Retina (tissue), 1 donor: ENCODE measurements around the gene OR10G6.
"Not testable (repeated sequence)": the region's sequence is repeated elsewhere in the genome, so short reads cannot be mapped to it uniquely, and the experiment has no call there.

Experiments used
- DNase-seq: peaks from one replicate; pipeline ENCODE4 v3.0.0-alpha.2; 2016

The OR10G6 gene

GRCh38 chr11:123995119-123995518 is at the start of gene OR10G6:
OR10G6 (minus strand) TSS chr11:123995161; CDS start chr11:123995161, 0 bp downstream.
- no peak for DNase-seq

- DNase-seq: no peak
These were observed 48.5 kb upstream of the OR10G6 start for GRCh38 chr11:124043420-124043819.

GRCh38 chr11:124041254-124041653 is 46.3 kb upstream of the OR10G6 start, which contains the start of gene OR10G7:
OR10G7 (minus strand) TSS chr11:124041325; CDS start chr11:124039001, 2,324 bp downstream.
- no peak for DNase-seq

- DNase-seq: no peak
These were observed 44.6 kb upstream of the OR10G6 start for GRCh38 chr11:124039557-124039956.

- no peak for DNase-seq
These were observed 41.7 kb upstream of the OR10G6 start for GRCh38 chr11:124036666-124037065.

GRCh38 chr11:124026498-124026897 is 31.5 kb upstream of the OR10G6 start, which contains the start of gene OR10G8:
OR10G8 (plus strand) TSS chr11:124026798; CDS start chr11:124029623, 2,825 bp downstream.
- DNase-seq: no peak

GRCh38 chr11:124015837-124016236 is 20.9 kb upstream of the OR10G6 start:
- DNase-seq: not testable (repeated sequence)

GRCh38 chr11:124012697-124013096 is 17.7 kb upstream of the OR10G6 start, which contains the start of gene OR10G4:
OR10G4 (plus strand) TSS chr11:124012997; CDS start chr11:124015575, 2,578 bp downstream.
- no peak for DNase-seq

- no peak for DNase-seq
These were observed 15.7 kb downstream of the OR10G6 start for GRCh38 chr11:123979311-123979710.

GRCh38 chr11:123977731-123978347 is 17.1 kb downstream of the OR10G6 start, which contains the start of gene OR10S1:
OR10S1 (minus strand) TSS chr11:123977781; CDS start chr11:123977664, 117 bp downstream.
- no peak for DNase-seq

GRCh38 chr11:123976770-123977560 is 18.0 kb downstream of the OR10G6 start:
- DNase-seq: no peak

GRCh38 chr11:123973816-123974215 is 21.1 kb downstream of the OR10G6 start:
- DNase-seq: no peak

GRCh38 chr11:123956752-123957151 is 38.2 kb downstream of the OR10G6 start:
- no peak for DNase-seq

GRCh38 chr11:123945132-123945531 is 49.8 kb downstream of the OR10G6 start:
- DNase-seq: no peak
